ENCODE results near the gene PPFIA4.
"Not testable (repeated sequence)": the region's sequence is repeated elsewhere in the genome, so short reads cannot be mapped to it uniquely, and the experiment has no call there.

The PPFIA4 gene

DNA sequence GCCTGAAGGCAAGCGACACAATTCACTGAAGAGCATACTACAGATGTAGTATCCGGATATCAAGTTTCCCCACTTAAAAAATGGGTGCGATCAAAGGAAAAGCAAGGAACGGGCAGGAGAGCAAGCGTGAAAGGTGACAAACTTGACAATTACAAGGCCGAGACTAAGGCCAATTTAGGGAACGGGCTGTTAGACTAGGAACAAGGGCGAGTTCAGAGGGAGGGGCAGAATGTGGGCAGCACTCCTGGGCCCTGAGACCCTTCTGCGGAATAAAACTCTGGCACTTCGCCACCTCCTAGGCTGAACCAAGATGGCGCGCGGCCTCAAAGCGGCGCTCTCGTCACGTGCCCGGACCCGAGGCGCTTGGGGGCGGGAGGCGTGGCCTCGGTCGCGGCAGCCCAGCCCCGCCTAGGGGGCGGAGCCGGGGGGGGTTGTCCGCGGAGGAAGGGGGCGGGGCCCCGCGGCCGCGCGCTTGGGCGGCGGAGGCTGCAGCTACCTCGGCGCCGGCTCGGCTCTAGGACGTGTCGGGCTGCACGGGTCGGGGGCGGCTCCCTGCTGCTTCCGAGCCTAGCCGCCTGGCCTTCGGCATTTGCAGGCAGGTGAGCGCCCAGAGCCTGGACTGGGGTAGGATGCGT is at the start of gene PPFIA4:
TSS of gene PPFIA4 (plus strand) at position 461 of the 635 bp plus-strand sequence. CDS start 12,518 bp downstream, outside the sequence.
- DNase-seq: peak; percentile 83 to 84

GRCh38 chr1:202976633-202977032 is 49.7 kb upstream of the PPFIA4 start:
- DNase-seq: no peak

- no peak for DNase-seq
These were observed 46.8 kb upstream of the PPFIA4 start for GRCh38 chr1:202979459-202979858.

DNA sequence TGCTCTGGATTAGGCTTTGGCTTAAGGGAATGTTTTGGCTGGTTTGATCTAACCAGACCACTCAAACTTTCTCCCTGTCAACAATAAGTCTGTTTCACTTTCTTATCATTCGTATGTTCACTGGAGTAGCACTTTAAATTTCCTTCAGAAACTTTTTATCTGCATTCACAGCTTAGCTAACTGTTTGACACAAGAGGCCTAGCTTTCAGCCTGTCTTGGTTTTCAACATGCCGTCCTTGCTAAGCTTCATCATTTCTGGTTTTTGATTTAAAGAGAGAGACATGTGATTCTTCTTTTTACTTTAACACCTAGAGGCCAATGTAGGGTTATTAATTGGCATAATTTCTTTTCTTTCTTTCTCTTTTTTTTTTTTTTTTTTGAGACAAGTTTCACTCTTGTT is 44.4 kb upstream of the PPFIA4 start:
- DNase-seq: no peak

DNA sequence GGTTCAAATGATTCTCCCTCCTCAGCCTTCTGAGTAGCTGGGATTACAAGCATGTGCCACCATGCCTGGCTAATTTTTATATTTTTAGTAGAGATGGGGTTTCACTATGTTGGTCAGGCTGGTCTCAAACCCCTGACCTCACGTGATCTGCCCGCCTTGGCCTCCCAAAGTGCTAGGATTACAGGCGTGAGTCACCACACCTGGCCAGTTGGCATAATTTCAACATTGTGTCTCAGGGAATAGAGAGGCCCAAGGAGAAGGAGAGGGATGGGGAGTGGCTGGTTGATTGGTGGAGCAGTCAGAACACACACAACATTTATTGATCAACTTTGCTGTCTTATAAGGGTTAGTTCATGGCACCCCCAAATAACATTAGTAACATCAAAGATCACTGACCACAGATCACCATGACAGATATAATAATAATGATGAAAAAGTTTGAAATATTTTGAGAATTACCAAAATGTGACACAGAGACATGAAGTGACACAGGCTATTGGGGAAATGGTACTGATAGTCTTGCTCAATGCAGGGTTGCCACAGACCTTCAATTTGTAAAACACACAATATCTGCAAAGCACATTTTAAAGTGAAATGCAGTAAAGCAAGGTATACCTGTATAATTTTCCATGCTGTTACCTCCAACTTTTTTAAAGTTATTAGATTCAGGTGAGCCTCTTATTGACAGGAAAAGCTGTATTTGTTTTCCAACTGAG is 43.4 kb upstream of the PPFIA4 start:
- DNase-seq: no peak

- DNase-seq: not testable (repeated sequence)
These were observed 40.2 kb upstream of the PPFIA4 start for GRCh38 chr1:202986120-202986519.

DNA sequence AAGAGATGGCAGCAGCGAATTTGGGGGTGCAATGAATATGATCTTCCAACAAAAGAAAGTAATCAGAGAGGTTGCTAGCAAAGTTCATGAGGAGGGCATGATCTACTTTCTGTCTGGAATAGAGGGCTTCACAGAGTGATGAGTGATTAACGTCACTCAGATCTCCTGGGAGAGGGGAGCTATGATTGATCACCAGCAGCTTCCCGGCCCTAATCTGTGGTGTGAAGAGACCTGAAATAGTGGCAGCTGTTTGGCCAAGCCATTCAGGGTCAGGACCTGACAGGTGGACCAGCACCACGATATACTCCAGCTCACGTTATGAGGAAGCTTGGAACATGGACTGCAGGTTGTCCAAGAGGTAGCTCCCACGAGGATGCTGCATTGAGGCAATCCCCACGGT is 39.0 kb upstream of the PPFIA4 start:
- no peak for DNase-seq

GRCh38 chr1:202987922-202988583 is 38.2 kb upstream of the PPFIA4 start:
- DNase-seq: no peak

GRCh38 chr1:202989879-202990278 is 36.4 kb upstream of the PPFIA4 start:
- DNase-seq: no peak

DNA sequence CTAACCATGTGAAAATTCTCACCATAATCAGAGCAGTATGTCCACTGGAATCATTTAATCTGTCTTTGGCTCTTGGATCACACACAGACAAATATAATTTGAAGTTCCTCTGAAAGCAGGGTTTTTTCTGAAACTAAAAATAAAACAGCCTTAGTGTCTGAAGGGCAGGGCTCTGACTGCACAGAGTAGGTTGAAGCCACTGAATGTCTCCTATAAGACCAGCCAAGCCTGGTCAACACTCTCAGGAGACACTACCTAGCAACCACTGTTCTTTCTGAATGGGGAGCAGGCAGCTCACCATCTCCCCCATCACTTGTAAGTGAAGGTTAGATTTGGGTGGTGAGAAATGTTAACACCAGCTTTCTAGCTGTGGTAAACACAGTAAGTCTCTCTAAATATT is 35.2 kb upstream of the PPFIA4 start:
- DNase-seq: no peak

GRCh38 chr1:202994756-202995155 is 31.5 kb upstream of the PPFIA4 start:
- DNase-seq: no peak

DNA sequence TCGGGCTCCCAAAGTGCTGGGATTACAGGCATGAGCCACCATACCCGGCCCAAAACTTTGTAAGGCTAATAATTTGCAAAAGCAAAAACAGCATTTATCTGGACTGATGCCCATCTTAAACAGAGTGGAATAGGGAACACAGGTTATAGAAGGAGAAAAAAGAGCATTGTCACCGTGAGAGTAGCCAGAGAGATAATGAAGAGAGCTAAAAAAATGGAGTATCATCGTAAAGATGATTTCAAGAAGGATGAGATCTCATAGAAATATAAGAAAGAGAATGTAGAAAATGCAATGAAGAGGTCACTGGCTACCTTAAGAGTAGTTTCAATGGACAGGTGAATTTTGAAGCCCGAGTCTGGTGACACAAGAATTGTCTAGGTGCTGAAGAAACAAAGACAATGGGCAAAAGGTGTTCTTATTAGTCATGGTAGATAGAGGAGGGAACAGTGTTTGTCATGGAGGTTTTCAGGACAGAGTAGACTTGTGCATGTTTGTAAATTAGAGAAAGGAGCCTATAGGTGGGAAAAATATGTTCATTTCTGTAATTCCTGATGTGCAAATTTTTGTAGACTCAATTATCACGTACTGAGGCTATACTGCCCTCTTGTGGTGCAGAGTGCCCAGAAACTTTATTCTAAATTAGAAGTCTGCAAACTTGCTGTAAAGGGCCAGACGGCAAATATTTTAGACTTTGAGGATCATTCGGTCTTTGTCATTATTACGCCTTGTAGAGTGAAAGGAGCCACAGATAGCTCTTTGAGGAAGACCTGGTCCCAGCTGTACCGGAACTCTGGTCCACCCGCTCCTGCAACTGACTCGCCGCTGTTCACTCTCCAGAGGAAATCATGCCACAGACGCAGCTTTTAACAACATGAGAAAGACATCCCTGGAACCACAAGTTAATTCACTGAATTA is 27.2 kb upstream of the PPFIA4 start:
- peak; percentile 36 to 38 for DNase-seq

- no peak for DNase-seq
These were observed 25.9 kb upstream of the PPFIA4 start for GRCh38 chr1:203000217-203000944.

GRCh38 chr1:203001986-203002385 is 24.3 kb upstream of the PPFIA4 start:
- no peak for DNase-seq

DNA sequence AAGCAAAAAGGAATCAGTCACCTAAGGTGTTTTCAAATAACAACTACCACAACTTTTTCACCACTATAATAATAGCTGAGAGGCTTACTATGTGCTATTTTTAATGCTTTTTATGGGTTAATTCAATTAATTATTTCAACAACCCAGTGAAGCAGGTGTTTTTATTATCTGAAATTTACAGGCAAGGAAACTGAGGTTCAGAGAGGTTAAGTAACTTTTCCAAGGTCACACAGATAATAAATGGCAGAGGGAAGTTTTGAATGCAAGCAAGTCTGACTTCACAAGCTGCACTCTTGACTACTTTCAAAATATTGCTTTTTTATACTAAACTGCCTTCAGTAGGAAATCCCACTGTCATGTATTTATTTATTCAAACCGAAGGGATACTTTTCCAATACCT is 23.3 kb upstream of the PPFIA4 start:
- DNase-seq: no peak

GRCh38 chr1:203005395-203006142 is 20.7 kb upstream of the PPFIA4 start:
- DNase-seq: not testable (repeated sequence)

GRCh38 chr1:203006948-203007871 is 19.1 kb upstream of the PPFIA4 start, which contains the start of gene TMEM183A:
TSS of gene TMEM183A (plus strand) at chr1:203007374. CDS start at chr1:203007466, 92 bp downstream.
- DNase-seq: peak; percentile 88 to 95

- no peak for DNase-seq
These were observed 17.1 kb upstream of the PPFIA4 start for GRCh38 chr1:203009185-203009584.

DNA sequence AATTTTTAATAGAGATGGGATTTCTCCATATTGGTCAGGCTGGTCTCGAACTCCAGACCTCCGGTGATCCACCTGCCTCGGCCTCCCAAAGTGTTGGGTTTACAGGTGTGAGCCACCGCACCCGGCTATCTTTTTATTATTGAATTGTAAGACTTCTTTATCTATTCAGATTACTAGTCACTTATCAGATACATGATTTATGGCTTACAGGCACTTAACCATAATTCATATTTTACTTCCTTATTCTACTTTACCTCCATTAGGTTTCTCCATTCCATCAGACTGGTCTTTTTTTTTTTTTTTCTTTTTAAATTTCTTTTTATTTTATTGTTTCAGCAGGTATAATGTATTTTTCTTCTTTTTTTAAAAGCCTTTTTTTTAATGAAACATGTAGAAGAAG is 14.7 kb upstream of the PPFIA4 start:
- no peak for DNase-seq

DNA sequence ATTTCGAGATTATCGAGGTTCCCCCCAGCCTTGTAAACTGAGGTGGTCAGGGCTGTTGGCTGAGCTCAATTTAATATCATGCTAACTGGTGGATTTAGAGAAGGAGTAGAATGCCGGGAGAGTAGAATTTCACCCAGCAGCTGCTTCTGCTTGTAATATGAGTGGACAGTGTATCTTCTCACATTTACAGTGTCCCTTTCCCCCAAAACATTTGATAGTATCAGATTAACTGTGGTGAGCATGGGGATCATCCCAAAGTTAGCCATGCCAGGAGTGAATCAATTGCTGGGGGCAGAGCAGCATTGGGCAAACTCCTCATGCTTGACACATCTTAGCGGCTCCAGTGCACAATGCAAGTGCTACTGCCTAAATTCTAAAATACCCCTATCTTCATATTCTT is 9.2 kb upstream of the PPFIA4 start:
- DNase-seq: no peak
